Activated T-helper 2 cell treated with anti-CD3 and anti-CD28 coated beads, Interferon-gamma antibody, Interleukin-2, Interleukin-4, amounts not matched to agents 10 μg/mL and 5 μg/mL and 100 μg/mL, durations not matched to agents 14 hours and 24 hours and 36 hours (primary cell): ENCODE data around the gene MRPL36. TPM values are rescaled to one million over a fixed set of nuclear protein-coding genes. Genes with fewer than 3 reads are reported as not detected.
A peak's percentile ranks its signal among the peaks of the same experiment; 100 is the strongest.
"Not testable (repeated sequence)": the region's sequence is repeated elsewhere in the genome, so short reads cannot be mapped to it uniquely, and the experiment has no call there.

ENCODE experiments used
- DNase-seq: peaks from one replicate; pipeline ENCODE4 v3.0.0; 2021; ENCODE audit warnings: low spot score
- H3K27ac Mint-ChIP-seq: one replicate; pipeline ENCODE4 v1.8.0; 2021; ENCODE audit warnings: mixed read lengths
- H3K27me3 Mint-ChIP-seq: one replicate; pipeline ENCODE4 v1.8.0; 2021; ENCODE audit warnings: low read depth, mixed read lengths
- H3K36me3 Mint-ChIP-seq: one replicate; pipeline ENCODE4 v1.8.0; 2021; ENCODE audit warnings: low read depth, mixed read lengths
- H3K4me1 Mint-ChIP-seq: one replicate; pipeline ENCODE4 v1.8.0; 2021; ENCODE audit warnings: low read depth, mixed read lengths
- H3K4me3 Mint-ChIP-seq: one replicate; pipeline ENCODE4 v1.8.0; 2021; ENCODE audit warnings: low read depth, mild to moderate bottlenecking, moderate library complexity, mixed read lengths
- H3K9me3 Mint-ChIP-seq: one replicate; pipeline ENCODE4 v1.8.0; 2021; ENCODE audit warnings: mixed read lengths
- intact Hi-C: fragments of 100-400 bp; cut with micrococcal nuclease; formaldehyde crosslinking; loops from one replicate; pipeline ENCODE4 v1.15.1; 2023
- total RNA-seq: library from RNA; stranded (reverse); gene quantifications from 2 replicates; pipeline ENCODE4 v1.2.3, GENCODE V29; 2022

The MRPL36 gene
- total RNA-seq, 1 donor from 2014 or later: 96.1 TPM

DNA sequence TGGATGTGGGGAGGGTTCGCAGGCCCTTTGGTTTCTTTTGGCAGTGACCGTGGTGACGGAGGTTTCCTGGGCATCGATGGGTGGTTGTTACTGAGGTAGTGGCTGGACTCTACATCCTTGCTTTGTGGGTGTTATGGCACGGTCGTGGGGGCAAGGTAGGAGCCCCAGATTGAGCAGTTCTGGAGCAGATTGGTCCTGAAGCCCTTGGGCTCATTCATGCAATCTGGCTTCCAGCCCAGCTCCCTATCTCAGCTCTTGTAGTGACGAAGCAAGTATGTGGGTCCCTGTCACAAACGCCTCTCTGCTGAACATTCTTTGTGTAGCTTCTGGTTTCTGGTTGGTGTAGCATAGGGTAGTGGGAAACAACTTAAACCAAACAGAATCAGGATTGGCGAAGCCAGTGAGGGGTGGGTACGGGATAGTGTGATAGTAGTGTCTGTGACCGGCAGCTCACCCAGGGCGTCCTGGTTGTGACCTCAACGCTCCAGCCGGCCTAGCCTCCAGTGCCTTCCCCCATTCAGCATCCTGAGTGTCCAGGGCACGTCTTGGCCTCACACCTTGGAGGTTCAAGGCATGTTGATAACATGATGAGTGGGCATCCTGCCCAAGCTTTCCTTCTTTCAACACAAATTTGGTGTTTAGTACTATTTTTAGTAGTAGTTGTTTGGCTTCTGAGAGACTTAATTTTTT lies 4.5 kb upstream of the MRPL36 start:
- Mint-ChIP-seq H3K4me1 (peaks cover 24% of the 10 kb centered on the region), H3K9me3 (no peaks in the 10 kb centered on the region), H3K27ac (no peak overlapping the region), H3K4me3 (peak overlapping the region; percentile 38), H3K27me3 (no peaks in the 10 kb centered on the region), H3K36me3 (peaks cover 67% of the 10 kb centered on the region)
- intact Hi-C loops: loop anchor here (5.0 kb wide), 1 partner anchor 417 kb away; no protein-coding TSS in a partner anchor
- no peak for DNase-seq

GRCh38 chr5:1803192-1803591 lies 3.6 kb upstream of the MRPL36 start:
- H3K27ac Mint-ChIP-seq: peak overlapping the region; percentile 56
- H3K36me3 Mint-ChIP-seq: peaks cover 69% of the 10 kb centered on the region
- peak overlapping the region; percentile 68 for H3K4me3 Mint-ChIP-seq
- no peaks in the 10 kb centered on the region for H3K27me3 Mint-ChIP-seq
- no peaks in the 10 kb centered on the region for H3K9me3 Mint-ChIP-seq
- peaks cover 28% of the 10 kb centered on the region for H3K4me1 Mint-ChIP-seq
- intact Hi-C loops: loop anchor here (5.0 kb wide), 1 partner anchor 416 kb away; no protein-coding TSS in a partner anchor
- no peak for DNase-seq

DNA sequence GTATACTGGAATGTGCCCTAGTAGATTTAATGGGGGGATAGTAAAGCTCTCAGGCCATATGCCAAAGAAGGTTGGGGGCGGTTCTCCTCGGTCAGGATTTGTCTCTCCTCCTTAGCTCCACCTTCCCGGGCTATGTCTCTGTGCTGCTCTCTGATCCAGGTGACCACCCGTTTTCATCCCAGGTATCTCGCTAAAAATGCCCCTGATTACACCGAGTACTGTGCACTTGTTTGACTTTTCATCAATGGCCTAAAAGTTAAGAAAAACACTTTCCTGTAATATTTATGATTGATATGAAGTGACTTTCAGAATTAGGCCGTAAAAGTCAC lies 2.3 kb upstream of the MRPL36 start:
- peaks cover 31% of the 10 kb centered on the region for H3K4me1 Mint-ChIP-seq
- peak overlapping the region; percentile 96 for H3K4me3 Mint-ChIP-seq
- intact Hi-C loops: loop anchor here (1.0 to 5.0 kb wide), 2 partner anchors 9 to 415 kb away; no protein-coding TSS in a partner anchor
- H3K9me3 Mint-ChIP-seq: no peaks in the 10 kb centered on the region
- peak overlapping the region; percentile 76 for H3K27ac Mint-ChIP-seq
- H3K27me3 Mint-ChIP-seq: no peaks in the 10 kb centered on the region
- peaks cover 69% of the 10 kb centered on the region for H3K36me3 Mint-ChIP-seq
- DNase-seq: no peak

- H3K36me3 Mint-ChIP-seq: peaks cover 69% of the 10 kb centered on the region
- H3K9me3 Mint-ChIP-seq: no peaks in the 10 kb centered on the region
- DNase-seq: peak; percentile 73
- peak within 1 kb of the TSS; percentile 97 for H3K27ac Mint-ChIP-seq
- H3K27me3 Mint-ChIP-seq: no peaks in the 10 kb centered on the region
- H3K4me3 Mint-ChIP-seq: peak within 1 kb of the TSS; percentile 96
- H3K4me1 Mint-ChIP-seq: peaks cover 35% of the 10 kb centered on the region
- intact Hi-C loops: loop anchor here (1.0 to 5.0 kb wide), 2 partner anchors 8 to 414 kb away; no protein-coding TSS in a partner anchor
These were observed 1.8 kb upstream of the MRPL36 start, which contains the start of gene NDUFS6 for GRCh38 chr5:1801222-1801966. Gene NDUFS6 (plus strand): TSS chr5:1801407. CDS start chr5:1801418, 11 bp downstream.

GRCh38 chr5:1800472-1801221 lies 1.0 kb upstream of the MRPL36 start:
- Mint-ChIP-seq H3K27me3 (no peaks in the 10 kb centered on the region), H3K36me3 (peaks cover 69% of the 10 kb centered on the region), H3K9me3 (no peaks in the 10 kb centered on the region), H3K4me1 (peaks cover 35% of the 10 kb centered on the region), H3K4me3 (peak overlapping the region; percentile 96), H3K27ac (peak overlapping the region; percentile 97)
- intact Hi-C loops: loop anchor here (1.0 to 5.0 kb wide), 2 partner anchors 7 to 413 kb away; no protein-coding TSS in a partner anchor
- DNase-seq: peak; percentile 24

- DNase-seq: peak; percentile 39
- H3K9me3 Mint-ChIP-seq: no peaks in the 10 kb centered on the region
- H3K27me3 Mint-ChIP-seq: no peaks in the 10 kb centered on the region
- peaks cover 42% of the 10 kb centered on the region for H3K4me1 Mint-ChIP-seq
- H3K4me3 Mint-ChIP-seq: peak overlapping the region; percentile 84
- peak overlapping the region; percentile 72 for H3K27ac Mint-ChIP-seq
- peaks cover 63% of the 10 kb centered on the region for H3K36me3 Mint-ChIP-seq
- intact Hi-C loops: no loop called here
These were observed 481 bp downstream of the MRPL36 start for GRCh38 chr5:1799110-1799601.

- Mint-ChIP-seq H3K27ac (peak overlapping the region; percentile 72), H3K4me3 (peak overlapping the region; percentile 84), H3K4me1 (peaks cover 43% of the 10 kb centered on the region), H3K36me3 (peaks cover 58% of the 10 kb centered on the region)
- H3K9me3 Mint-ChIP-seq, intact Hi-C loops, DNase-seq, H3K27me3 Mint-ChIP-seq: not testable (repeated sequence)
These were observed 1.0 kb downstream of the MRPL36 start for GRCh38 chr5:1798589-1798988.

DNA sequence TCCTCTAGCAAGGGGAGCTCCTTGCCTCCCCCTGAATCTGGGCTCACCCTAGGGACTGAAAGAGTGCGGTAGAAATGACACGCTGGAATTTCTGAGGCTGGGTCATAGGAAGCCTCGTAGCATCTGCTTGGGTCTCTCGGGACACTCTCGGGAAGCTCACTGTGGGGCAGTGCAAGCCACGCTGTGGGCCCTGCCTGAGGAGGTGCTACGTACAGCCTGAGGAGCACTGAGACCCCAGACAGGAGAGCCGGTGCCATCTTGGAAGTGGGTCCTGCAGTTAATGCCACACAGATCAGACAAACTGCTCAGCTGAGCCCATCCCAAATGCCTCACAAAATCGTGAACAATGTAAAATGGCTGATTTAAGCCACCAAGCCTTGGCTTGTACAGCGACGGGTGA lies 1.8 kb downstream of the MRPL36 start:
- intact Hi-C loops: no loop called here
- no peak for DNase-seq
- H3K4me3 Mint-ChIP-seq: peak overlapping the region; percentile 84

GRCh38 chr5:1797103-1797800 lies 2.4 kb downstream of the MRPL36 start:
- Mint-ChIP-seq H3K9me3 (no peaks in the 10 kb centered on the region), H3K4me3 (no peak overlapping the region), H3K27me3 (no peaks in the 10 kb centered on the region), H3K36me3 (peaks cover 53% of the 10 kb centered on the region), H3K4me1 (peaks cover 46% of the 10 kb centered on the region), H3K27ac (no peak overlapping the region)
- DNase-seq: no peak
- intact Hi-C loops: no loop called here

More for the DNA sequence above, 1.8 kb downstream of the MRPL36 start:
- Mint-ChIP-seq H3K27me3 (no peaks in the 10 kb centered on the region), H3K27ac (no peak overlapping the region), H3K9me3 (no peaks in the 10 kb centered on the region), H3K4me1 (peaks cover 44% of the 10 kb centered on the region), H3K36me3 (peaks cover 53% of the 10 kb centered on the region)

- peaks cover 48% of the 10 kb centered on the region for H3K36me3 Mint-ChIP-seq
- intact Hi-C loops: no loop called here
- peak overlapping the region; percentile 37 for H3K4me3 Mint-ChIP-seq
- no peaks in the 10 kb centered on the region for H3K9me3 Mint-ChIP-seq
- no peak overlapping the region for H3K27ac Mint-ChIP-seq
- H3K4me1 Mint-ChIP-seq: peaks cover 50% of the 10 kb centered on the region
- no peak for DNase-seq
- no peaks in the 10 kb centered on the region for H3K27me3 Mint-ChIP-seq
These were observed 3.1 kb downstream of the MRPL36 start for GRCh38 chr5:1796371-1797102.

DNA sequence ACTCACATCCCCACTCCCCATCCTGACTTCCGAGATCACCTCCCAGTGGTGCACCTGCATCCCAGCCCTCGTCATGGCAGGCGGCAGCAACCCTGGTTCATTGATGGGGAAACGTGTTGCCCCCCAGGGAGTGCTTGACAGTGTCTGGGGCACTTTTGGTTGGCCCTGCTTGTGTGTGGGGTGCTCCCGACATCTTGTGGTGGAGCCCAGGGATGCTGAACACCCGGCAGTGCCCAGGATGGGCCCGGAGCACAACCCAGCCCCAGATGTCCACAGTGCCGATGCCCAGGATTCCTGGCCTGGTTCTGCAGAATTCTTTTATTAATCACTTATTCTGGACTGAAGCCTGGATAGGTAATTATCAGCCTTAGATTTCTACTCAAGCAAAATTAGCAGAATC lies 3.7 kb downstream of the MRPL36 start:
- DNase-seq: no peak

More for the DNA sequence above, 3.7 kb downstream of the MRPL36 start:
- Mint-ChIP-seq H3K27me3 (no peaks in the 10 kb centered on the region), H3K4me3 (no peak overlapping the region), H3K9me3 (no peaks in the 10 kb centered on the region), H3K36me3 (peaks cover 48% of the 10 kb centered on the region), H3K27ac (no peak overlapping the region), H3K4me1 (peaks cover 55% of the 10 kb centered on the region)
- intact Hi-C loops: no loop called here
